ENCODE measurements around the gene EPHA7.

DNA sequence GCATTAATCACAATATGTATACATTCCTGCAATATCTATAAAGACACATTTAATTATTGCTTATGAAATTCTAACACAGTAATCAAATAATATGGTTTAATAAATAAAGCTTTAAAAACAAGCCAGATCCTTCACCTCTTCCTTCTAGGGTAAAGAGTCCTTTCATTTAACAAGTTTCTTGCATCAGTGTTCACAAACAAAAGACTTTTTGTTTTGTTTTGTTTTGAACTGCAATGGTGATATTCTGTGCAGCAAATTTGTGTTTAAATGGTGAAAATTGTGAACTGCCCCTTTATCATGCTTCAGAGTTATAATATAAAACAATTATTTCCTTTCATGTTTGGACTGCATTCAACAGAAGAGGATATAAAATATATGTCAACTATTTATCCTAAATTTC lies 177.3 kb downstream of the EPHA7 start:
- no peak for TF ChIP-seq POLR2A (IDR thresholded peaks at IDR 0.05)
- TF ChIP-seq, protein P1, sequence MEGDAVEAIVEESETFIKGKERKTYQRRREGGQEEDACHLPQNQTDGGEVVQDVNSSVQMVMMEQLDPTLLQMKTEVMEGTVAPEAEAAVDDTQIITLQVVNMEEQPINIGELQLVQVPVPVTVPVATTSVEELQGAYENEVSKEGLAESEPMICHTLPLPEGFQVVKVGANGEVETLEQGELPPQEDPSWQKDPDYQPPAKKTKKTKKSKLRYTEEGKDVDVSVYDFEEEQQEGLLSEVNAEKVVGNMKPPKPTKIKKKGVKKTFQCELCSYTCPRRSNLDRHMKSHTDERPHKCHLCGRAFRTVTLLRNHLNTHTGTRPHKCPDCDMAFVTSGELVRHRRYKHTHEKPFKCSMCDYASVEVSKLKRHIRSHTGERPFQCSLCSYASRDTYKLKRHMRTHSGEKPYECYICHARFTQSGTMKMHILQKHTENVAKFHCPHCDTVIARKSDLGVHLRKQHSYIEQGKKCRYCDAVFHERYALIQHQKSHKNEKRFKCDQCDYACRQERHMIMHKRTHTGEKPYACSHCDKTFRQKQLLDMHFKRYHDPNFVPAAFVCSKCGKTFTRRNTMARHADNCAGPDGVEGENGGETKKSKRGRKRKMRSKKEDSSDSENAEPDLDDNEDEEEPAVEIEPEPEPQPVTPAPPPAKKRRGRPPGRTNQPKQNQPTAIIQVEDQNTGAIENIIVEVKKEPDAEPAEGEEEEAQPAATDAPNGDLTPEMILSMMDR (IDR thresholded peaks at IDR 0.05): no peak
